Fibroblast of upper back skin (primary cell): Measurements from ENCODE around the gene NEK1.
A peak's percentile ranks its signal among the peaks of the same experiment; 100 is the strongest.
"Not testable (repeated sequence)": the region's sequence is repeated elsewhere in the genome, so short reads cannot be mapped to it uniquely, and the experiment has no call there.

Experiments
- DNase-seq: peaks from one replicate; pipeline ENCODE4 v3.0.0-alpha.2; 2013

The NEK1 gene

GRCh38 chr4:169594560-169595195, 17.7 kb downstream of the NEK1 start:
- DNase-seq, result no peak

GRCh38 chr4:169593050-169593560, 19.3 kb downstream of the NEK1 start:
- no peak for DNase-seq

GRCh38 chr4:169583563-169583962, 28.8 kb downstream of the NEK1 start:
- DNase-seq, result no peak

GRCh38 chr4:169582706-169583105, 29.7 kb downstream of the NEK1 start:
- peak; percentile 13 for DNase-seq

- no peak for DNase-seq
These were observed 30.2 kb downstream of the NEK1 start for GRCh38 chr4:169582203-169582602.

GRCh38 chr4:169573889-169574288, 38.5 kb downstream of the NEK1 start:
- no peak for DNase-seq

GRCh38 chr4:169571435-169571834, 40.9 kb downstream of the NEK1 start:
- DNase-seq, result no peak

GRCh38 chr4:169571012-169571411, 41.4 kb downstream of the NEK1 start:
- not testable (repeated sequence) for DNase-seq

GRCh38 chr4:169570266-169570665, 42.1 kb downstream of the NEK1 start:
- DNase-seq, result not testable (repeated sequence)

GRCh38 chr4:169569188-169569587, 43.2 kb downstream of the NEK1 start:
- DNase-seq, result not testable (repeated sequence)

- DNase-seq, result no peak
These were observed 44.5 kb downstream of the NEK1 start for GRCh38 chr4:169567916-169568315.

GRCh38 chr4:169566021-169566818, 46.2 kb downstream of the NEK1 start:
- DNase-seq, result peak; percentile 56

- no peak for DNase-seq
These were observed 46.8 kb downstream of the NEK1 start for GRCh38 chr4:169565606-169566005.

- DNase-seq, result no peak
These were observed 55.2 kb downstream of the NEK1 start for GRCh38 chr4:169557061-169557636.

- not testable (repeated sequence) for DNase-seq
These were observed 65.8 kb downstream of the NEK1 start for GRCh38 chr4:169546548-169546947.

GRCh38 chr4:169540774-169541173, 71.6 kb downstream of the NEK1 start:
- DNase-seq, result no peak

GRCh38 chr4:169530048-169530447, 82.3 kb downstream of the NEK1 start:
- no peak for DNase-seq

GRCh38 chr4:169523796-169524195, 88.6 kb downstream of the NEK1 start:
- no peak for DNase-seq

GRCh38 chr4:169510617-169511016, 101.8 kb downstream of the NEK1 start:
- DNase-seq, result no peak

- no peak for DNase-seq
These were observed 105.5 kb downstream of the NEK1 start for GRCh38 chr4:169506903-169507302.

- not testable (repeated sequence) for DNase-seq
These were observed 112.5 kb downstream of the NEK1 start for GRCh38 chr4:169499907-169500306.

GRCh38 chr4:169494234-169494633, 118.1 kb downstream of the NEK1 start:
- not testable (repeated sequence) for DNase-seq

- no peak for DNase-seq
These were observed 119.2 kb downstream of the NEK1 start for GRCh38 chr4:169493164-169493524.
